ENCODE measurements around the gene ACTN3. TPM values are rescaled to one million over a fixed set of nuclear protein-coding genes. Genes with fewer than 3 reads are reported as not detected.
"Not testable (repeated sequence)": the region's sequence is repeated elsewhere in the genome, so short reads cannot be mapped to it uniquely, and the experiment has no call there.

Gene ACTN3
- total RNA-seq, 1 donor from 2014 or later: 156 TPM

- H3K4me3 ChIP-seq (ENCODE audit: low read length in 3 of 3): no peak overlapping the region
- no peak overlapping the region for H3K9ac ChIP-seq (ENCODE audit: low read depth in 1 of 3, low read length in 3 of 3)
- H3K27me3 ChIP-seq (ENCODE audit: control insufficient read depth in 3 of 3, insufficient read depth in 3 of 3, low read length in 3 of 3): no peaks in the 10 kb centered on the region
- H3K36me3 ChIP-seq (ENCODE audit: control insufficient read depth in 3 of 3, insufficient read depth in 3 of 3, low read length in 3 of 3): peaks cover 35 to 40% (median 35%) of the 10 kb centered on the region in 3 donors
- no peak overlapping the region for H3K27ac ChIP-seq (ENCODE audit: low read depth, low read length)
- H3K4me1 ChIP-seq (ENCODE audit: control insufficient read depth in 3 of 3, insufficient read depth in 3 of 3, low read length in 3 of 3): peaks cover 6 to 18% (median 10%) of the 10 kb centered on the region in 3 donors
- no peaks in the 10 kb centered on the region for H3K9me3 ChIP-seq (ENCODE audit: control insufficient read depth in 3 of 3, low read length in 3 of 3)
These were observed 57.5 kb downstream of the ACTN3 start for GRCh38 chr11:66604155-66604554.

- H3K4me3 ChIP-seq (ENCODE audit: low read length in 3 of 3); H3K27me3 ChIP-seq (ENCODE audit: control insufficient read depth in 3 of 3, insufficient read depth in 3 of 3, low read length in 3 of 3); H3K9me3 ChIP-seq (ENCODE audit: control insufficient read depth in 3 of 3, low read length in 3 of 3); H3K9ac ChIP-seq (ENCODE audit: low read depth in 1 of 3, low read length in 3 of 3); H3K27ac ChIP-seq (ENCODE audit: low read depth, low read length): not testable (repeated sequence)
- H3K4me1 ChIP-seq (ENCODE audit: control insufficient read depth in 3 of 3, insufficient read depth in 3 of 3, low read length in 3 of 3): peaks cover 6 to 13% (median 8%) of the 10 kb centered on the region in 3 donors
- peaks cover 20 to 26% (median 25%) of the 10 kb centered on the region in 3 donors for H3K36me3 ChIP-seq (ENCODE audit: control insufficient read depth in 3 of 3, insufficient read depth in 3 of 3, low read length in 3 of 3)
These were observed 59.9 kb downstream of the ACTN3 start for GRCh38 chr11:66606608-66607007.

GRCh38 chr11:66607126-66607834 is 60.6 kb downstream of the ACTN3 start:
- Histone ChIP-seq H3K9ac (ENCODE audit: low read depth in 1 of 3, low read length in 3 of 3) (no peak overlapping the region), H3K4me1 (ENCODE audit: control insufficient read depth in 3 of 3, insufficient read depth in 3 of 3, low read length in 3 of 3) (peaks cover under 1 to 7% (median 3%) of the 10 kb centered on the region in 3 donors), H3K9me3 (ENCODE audit: control insufficient read depth in 3 of 3, low read length in 3 of 3) (no peaks in the 10 kb centered on the region), H3K4me3 (ENCODE audit: low read length in 3 of 3) (no peak overlapping the region), H3K36me3 (ENCODE audit: control insufficient read depth in 3 of 3, insufficient read depth in 3 of 3, low read length in 3 of 3) (peaks cover 20 to 26% (median 25%) of the 10 kb centered on the region in 3 donors), H3K27me3 (ENCODE audit: control insufficient read depth in 3 of 3, insufficient read depth in 3 of 3, low read length in 3 of 3) (no peaks in the 10 kb centered on the region), H3K27ac (ENCODE audit: low read depth, low read length) (no peak overlapping the region)

- no peak overlapping the region for H3K9ac ChIP-seq (ENCODE audit: low read depth in 1 of 3, low read length in 3 of 3)
- no peaks in the 10 kb centered on the region for H3K4me1 ChIP-seq (ENCODE audit: control insufficient read depth in 3 of 3, insufficient read depth in 3 of 3, low read length in 3 of 3)
- H3K9me3 ChIP-seq (ENCODE audit: control insufficient read depth in 3 of 3, low read length in 3 of 3): no peaks in the 10 kb centered on the region
- H3K27ac ChIP-seq (ENCODE audit: low read depth, low read length): no peak overlapping the region
- H3K36me3 ChIP-seq (ENCODE audit: control insufficient read depth in 3 of 3, insufficient read depth in 3 of 3, low read length in 3 of 3): peaks cover 12 to 20% (median 16%) of the 10 kb centered on the region in 3 donors
- no peaks in the 10 kb centered on the region for H3K27me3 ChIP-seq (ENCODE audit: control insufficient read depth in 3 of 3, insufficient read depth in 3 of 3, low read length in 3 of 3)
- H3K4me3 ChIP-seq (ENCODE audit: low read length in 3 of 3): no peak overlapping the region
These were observed 63.3 kb downstream of the ACTN3 start for GRCh38 chr11:66609721-66610617.

- Histone ChIP-seq H3K4me1 (ENCODE audit: control insufficient read depth in 3 of 3, insufficient read depth in 3 of 3, low read length in 3 of 3) (peaks cover 1 to 9% (median 6%) of the 10 kb centered on the region in 3 donors), H3K9me3 (ENCODE audit: control insufficient read depth in 3 of 3, low read length in 3 of 3) (no peaks in the 10 kb centered on the region), H3K4me3 (ENCODE audit: low read length in 3 of 3) (no peak overlapping the region), H3K27me3 (ENCODE audit: control insufficient read depth in 3 of 3, insufficient read depth in 3 of 3, low read length in 3 of 3) (no peaks in the 10 kb centered on the region), H3K27ac (ENCODE audit: low read depth, low read length) (no peak overlapping the region), H3K36me3 (ENCODE audit: control insufficient read depth in 3 of 3, insufficient read depth in 3 of 3, low read length in 3 of 3) (peaks cover 0 to 2% (median 0%) of the 10 kb centered on the region in 3 donors), H3K9ac (ENCODE audit: low read depth in 1 of 3, low read length in 3 of 3) (no peak overlapping the region)
These were observed 65.8 kb downstream of the ACTN3 start for GRCh38 chr11:66612458-66612857.

Other genes starting within 250 kb of the ACTN3 start
- gene CD248, start 229.9 kb upstream of the ACTN3 start, total RNA-seq: 19.3 TPM
- gene RIN1, start 210.5 kb upstream of the ACTN3 start, total RNA-seq: 5.7 TPM
- 28.2 TPM for gene BRMS1, start 201.8 kb upstream of the ACTN3 start, total RNA-seq
- gene B4GAT1, start 199.3 kb upstream of the ACTN3 start, total RNA-seq: 24.5 TPM
- 4.2 TPM for gene SLC29A2, start 175.1 kb upstream of the ACTN3 start, total RNA-seq
- gene NPAS4, start 125.9 kb upstream of the ACTN3 start, total RNA-seq: under 0.01 TPM
- 27.1 TPM for gene MRPL11, start 108.1 kb upstream of the ACTN3 start, total RNA-seq
- 9.4 TPM for gene PELI3, start 80.0 kb upstream of the ACTN3 start, total RNA-seq
- 26.1 TPM for gene DPP3, start 66.5 kb upstream of the ACTN3 start, total RNA-seq
- gene BBS1, start 36.3 kb upstream of the ACTN3 start, total RNA-seq: 14.6 TPM
- 3.7 TPM for gene ZDHHC24, start 855 bp upstream of the ACTN3 start, total RNA-seq
- gene CTSF, start 21.7 kb downstream of the ACTN3 start, total RNA-seq: 27.1 TPM
- gene CCDC87, start 46.2 kb downstream of the ACTN3 start, total RNA-seq: not detected
- 27.7 TPM for gene CCS, start 46.3 kb downstream of the ACTN3 start, total RNA-seq
- 23.5 TPM for gene RBM14, start 69.7 kb downstream of the ACTN3 start, total RNA-seq
- 98.6 TPM for gene RBM4, start 91.8 kb downstream of the ACTN3 start, total RNA-seq
- 32.4 TPM for gene RBM4B, start 131.0 kb downstream of the ACTN3 start, total RNA-seq
- gene SPTBN2, start 182.3 kb downstream of the ACTN3 start, total RNA-seq: 11.5 TPM

Data from skeletal muscle tissue (tissue), 4 donors.